ENCODE data around the gene CLTCL1. TPM values are rescaled to one million over a fixed set of nuclear protein-coding genes. Genes with fewer than 3 reads are reported as not detected.
A peak's percentile ranks its signal among the peaks of the same experiment; 100 is the strongest.
"Not testable (repeated sequence)": the region's sequence is repeated elsewhere in the genome, so short reads cannot be mapped to it uniquely, and the experiment has no call there.

The CLTCL1 gene
- total and polyA plus RNA-seq, 2 experiments from 2014 or later: 6.6 to 15.1 TPM

DNA sequence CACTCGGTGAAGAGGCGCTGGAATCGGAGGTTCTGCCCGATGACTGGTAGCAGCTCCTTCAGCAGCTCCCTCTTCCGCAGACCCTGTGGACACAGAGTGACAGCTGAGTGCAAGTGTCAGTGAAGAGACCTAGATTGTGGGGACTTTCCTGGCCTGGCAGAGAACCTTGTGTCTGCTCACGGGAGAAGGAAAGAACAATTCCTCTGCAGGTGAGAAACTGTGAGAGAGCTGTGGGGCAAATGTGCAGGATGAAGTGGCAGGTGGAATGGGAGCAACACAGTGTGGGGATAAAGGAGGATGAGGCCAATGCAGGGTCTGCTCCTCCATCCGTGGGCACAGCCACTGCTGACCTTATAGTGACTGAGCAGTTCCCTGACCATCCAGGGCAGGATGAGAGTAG is 40.0 kb upstream of the CLTCL1 start (continued):
- TF ChIP-seq, protein P1, sequence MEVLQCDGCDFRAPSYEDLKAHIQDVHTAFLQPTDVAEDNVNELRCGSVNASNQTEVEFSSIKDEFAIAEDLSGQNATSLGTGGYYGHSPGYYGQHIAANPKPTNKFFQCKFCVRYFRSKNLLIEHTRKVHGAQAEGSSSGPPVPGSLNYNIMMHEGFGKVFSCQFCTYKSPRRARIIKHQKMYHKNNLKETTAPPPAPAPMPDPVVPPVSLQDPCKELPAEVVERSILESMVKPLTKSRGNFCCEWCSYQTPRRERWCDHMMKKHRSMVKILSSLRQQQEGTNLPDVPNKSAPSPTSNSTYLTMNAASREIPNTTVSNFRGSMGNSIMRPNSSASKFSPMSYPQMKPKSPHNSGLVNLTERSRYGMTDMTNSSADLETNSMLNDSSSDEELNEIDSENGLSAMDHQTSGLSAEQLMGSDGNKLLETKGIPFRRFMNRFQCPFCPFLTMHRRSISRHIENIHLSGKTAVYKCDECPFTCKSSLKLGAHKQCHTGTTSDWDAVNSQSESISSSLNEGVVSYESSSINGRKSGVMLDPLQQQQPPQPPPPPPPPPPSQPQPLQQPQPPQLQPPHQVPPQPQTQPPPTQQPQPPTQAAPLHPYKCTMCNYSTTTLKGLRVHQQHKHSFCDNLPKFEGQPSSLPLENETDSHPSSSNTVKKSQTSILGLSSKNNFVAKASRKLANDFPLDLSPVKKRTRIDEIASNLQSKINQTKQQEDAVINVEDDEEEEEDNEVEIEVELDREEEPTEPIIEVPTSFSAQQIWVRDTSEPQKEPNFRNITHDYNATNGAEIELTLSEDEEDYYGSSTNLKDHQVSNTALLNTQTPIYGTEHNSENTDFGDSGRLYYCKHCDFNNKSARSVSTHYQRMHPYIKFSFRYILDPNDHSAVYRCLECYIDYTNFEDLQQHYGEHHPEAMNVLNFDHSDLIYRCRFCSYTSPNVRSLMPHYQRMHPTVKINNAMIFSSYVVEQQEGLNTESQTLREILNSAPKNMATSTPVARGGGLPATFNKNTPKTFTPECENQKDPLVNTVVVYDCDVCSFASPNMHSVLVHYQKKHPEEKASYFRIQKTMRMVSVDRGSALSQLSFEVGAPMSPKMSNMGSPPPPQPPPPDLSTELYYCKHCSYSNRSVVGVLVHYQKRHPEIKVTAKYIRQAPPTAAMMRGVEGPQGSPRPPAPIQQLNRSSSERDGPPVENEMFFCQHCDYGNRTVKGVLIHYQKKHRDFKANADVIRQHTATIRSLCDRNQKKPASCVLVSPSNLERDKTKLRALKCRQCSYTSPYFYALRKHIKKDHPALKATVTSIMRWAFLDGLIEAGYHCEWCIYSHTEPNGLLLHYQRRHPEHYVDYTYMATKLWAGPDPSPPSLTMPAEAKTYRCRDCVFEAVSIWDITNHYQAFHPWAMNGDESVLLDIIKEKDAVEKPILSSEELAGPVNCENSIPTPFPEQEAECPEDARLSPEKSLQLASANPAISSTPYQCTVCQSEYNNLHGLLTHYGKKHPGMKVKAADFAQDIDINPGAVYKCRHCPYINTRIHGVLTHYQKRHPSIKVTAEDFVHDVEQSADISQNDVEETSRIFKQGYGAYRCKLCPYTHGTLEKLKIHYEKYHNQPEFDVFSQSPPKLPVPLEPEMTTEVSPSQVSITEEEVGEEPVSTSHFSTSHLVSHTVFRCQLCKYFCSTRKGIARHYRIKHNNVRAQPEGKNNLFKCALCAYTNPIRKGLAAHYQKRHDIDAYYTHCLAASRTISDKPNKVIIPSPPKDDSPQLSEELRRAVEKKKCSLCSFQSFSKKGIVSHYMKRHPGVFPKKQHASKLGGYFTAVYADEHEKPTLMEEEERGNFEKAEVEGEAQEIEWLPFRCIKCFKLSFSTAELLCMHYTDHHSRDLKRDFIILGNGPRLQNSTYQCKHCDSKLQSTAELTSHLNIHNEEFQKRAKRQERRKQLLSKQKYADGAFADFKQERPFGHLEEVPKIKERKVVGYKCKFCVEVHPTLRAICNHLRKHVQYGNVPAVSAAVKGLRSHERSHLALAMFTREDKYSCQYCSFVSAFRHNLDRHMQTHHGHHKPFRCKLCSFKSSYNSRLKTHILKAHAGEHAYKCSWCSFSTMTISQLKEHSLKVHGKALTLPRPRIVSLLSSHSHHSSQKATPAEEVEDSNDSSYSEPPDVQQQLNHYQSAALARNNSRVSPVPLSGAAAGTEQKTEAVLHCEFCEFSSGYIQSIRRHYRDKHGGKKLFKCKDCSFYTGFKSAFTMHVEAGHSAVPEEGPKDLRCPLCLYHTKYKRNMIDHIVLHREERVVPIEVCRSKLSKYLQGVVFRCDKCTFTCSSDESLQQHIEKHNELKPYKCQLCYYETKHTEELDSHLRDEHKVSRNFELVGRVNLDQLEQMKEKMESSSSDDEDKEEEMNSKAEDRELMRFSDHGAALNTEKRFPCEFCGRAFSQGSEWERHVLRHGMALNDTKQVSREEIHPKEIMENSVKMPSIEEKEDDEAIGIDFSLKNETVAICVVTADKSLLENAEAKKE (CRISPR knock-in tag; IDR thresholded peaks at IDR 0.05): no peak
- TF ChIP-seq ZNF331 (CRISPR knock-in tag; IDR thresholded peaks at IDR 0.05; ENCODE audit: low read depth): no peak

DNA sequence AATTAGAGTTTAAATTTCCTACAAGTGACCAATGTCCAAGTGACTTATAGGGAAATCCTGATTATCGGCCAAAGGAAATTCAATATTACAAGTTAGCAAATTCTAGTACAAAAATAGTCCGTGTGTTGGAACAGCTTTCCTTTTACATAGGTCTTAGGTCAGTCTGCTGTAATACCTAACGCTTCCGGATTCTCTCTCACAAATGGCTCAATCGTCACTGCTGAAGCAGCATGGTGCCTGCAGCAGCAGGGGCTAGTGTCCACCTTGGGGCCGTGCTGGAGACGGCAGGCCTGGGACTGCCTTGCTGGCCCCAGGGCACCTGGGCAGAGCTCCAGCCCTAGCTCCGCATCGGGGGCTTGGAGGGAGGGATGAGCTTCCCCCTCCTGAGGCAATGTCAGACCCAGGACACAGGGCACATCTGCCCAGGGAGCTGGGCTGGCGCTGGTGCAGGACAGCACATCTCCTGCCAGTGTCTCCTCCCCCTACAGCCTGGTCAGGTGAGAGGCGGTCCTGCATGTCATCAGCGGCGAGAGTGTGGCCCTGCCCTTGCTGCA is 39.4 kb upstream of the CLTCL1 start:
- Histone ChIP-seq H3K4me2 (no peak overlapping the region), H3K4me3 (no peak overlapping the region), H3K36me3 (ENCODE audit: insufficient read depth) (peaks cover 19% of the 10 kb centered on the region), H3F3A (replicated peaks; ENCODE audit: low read depth) (no peaks in the 10 kb centered on the region), H3K27me3 (ENCODE audit: insufficient read depth) (no peaks in the 10 kb centered on the region), H2AFZ (no peak overlapping the region), H3K9me2 (ENCODE audit: insufficient read depth) (no peaks in the 10 kb centered on the region), H3K79me2 (replicated peaks; ENCODE audit: insufficient read depth) (no peaks in the 10 kb centered on the region), H4K20me1 (replicated peaks; ENCODE audit: insufficient read depth) (no peaks in the 10 kb centered on the region), H3K27ac (ENCODE audit: low read depth) (no peak overlapping the region), H3K4me1 (ENCODE audit: insufficient read depth) (no peaks in the 10 kb centered on the region)
- no peak for TF ChIP-seq JUNB (IDR thresholded peaks at IDR 0.05; ENCODE audit: unreplicated experiment)
- TF ChIP-seq, protein P2, sequence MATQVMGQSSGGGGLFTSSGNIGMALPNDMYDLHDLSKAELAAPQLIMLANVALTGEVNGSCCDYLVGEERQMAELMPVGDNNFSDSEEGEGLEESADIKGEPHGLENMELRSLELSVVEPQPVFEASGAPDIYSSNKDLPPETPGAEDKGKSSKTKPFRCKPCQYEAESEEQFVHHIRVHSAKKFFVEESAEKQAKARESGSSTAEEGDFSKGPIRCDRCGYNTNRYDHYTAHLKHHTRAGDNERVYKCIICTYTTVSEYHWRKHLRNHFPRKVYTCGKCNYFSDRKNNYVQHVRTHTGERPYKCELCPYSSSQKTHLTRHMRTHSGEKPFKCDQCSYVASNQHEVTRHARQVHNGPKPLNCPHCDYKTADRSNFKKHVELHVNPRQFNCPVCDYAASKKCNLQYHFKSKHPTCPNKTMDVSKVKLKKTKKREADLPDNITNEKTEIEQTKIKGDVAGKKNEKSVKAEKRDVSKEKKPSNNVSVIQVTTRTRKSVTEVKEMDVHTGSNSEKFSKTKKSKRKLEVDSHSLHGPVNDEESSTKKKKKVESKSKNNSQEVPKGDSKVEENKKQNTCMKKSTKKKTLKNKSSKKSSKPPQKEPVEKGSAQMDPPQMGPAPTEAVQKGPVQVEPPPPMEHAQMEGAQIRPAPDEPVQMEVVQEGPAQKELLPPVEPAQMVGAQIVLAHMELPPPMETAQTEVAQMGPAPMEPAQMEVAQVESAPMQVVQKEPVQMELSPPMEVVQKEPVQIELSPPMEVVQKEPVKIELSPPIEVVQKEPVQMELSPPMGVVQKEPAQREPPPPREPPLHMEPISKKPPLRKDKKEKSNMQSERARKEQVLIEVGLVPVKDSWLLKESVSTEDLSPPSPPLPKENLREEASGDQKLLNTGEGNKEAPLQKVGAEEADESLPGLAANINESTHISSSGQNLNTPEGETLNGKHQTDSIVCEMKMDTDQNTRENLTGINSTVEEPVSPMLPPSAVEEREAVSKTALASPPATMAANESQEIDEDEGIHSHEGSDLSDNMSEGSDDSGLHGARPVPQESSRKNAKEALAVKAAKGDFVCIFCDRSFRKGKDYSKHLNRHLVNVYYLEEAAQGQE (IDR thresholded peaks at IDR 0.05; ENCODE audit: unreplicated experiment): no peak
- TF ChIP-seq STAT1 (IDR thresholded peaks at IDR 0.05; ENCODE audit: unreplicated experiment): no peak
- no peak for TF ChIP-seq CREB1 (CRISPR knock-in tag; IDR thresholded peaks at IDR 0.05; ENCODE audit: low read depth)
- no peak for TF ChIP-seq ZNF114 (CRISPR knock-in tag; IDR thresholded peaks at IDR 0.05)
- TF ChIP-seq EZH2 (IDR thresholded peaks at IDR 0.05; ENCODE audit: low read depth, unreplicated experiment): no peak
- Mint-ChIP-seq H3K27ac (no peak overlapping the region), H3K9me3 (peaks cover 27% of the 10 kb centered on the region), H3K36me3 (ENCODE audit: low read depth) (peaks cover 73% of the 10 kb centered on the region), H3K4me1 (no peaks in the 10 kb centered on the region), H3K27me3 (ENCODE audit: insufficient read depth, low read depth, poor library complexity) (peaks cover 7% of the 10 kb centered on the region), H3K4me3 (no peak overlapping the region)
- DNase-seq (ENCODE audit: low spot score) (no peak), ATAC-seq (peak; percentile 38; the same call in 2 of the 3 replicates)

DNA sequence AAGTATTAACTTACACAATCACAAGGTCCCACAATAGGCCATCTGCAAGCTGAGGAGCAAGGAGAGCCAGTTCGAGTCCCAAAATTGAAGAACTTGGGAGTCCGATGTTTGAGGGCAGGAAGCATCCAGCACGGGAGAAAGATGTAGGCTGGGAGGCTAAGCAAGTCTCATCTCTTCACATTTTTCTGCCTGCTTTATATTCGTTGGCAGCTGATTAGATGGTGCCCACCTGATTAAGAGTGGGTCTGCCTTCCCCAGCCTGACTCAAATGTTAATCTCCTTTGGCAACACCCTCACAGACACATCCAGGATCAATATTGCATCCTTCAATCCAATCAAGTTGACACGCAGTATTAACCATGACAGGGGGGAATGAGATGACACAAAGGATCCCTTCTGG is 38.7 kb upstream of the CLTCL1 start:
- peaks cover 19% of the 10 kb centered on the region for H3K36me3 ChIP-seq (ENCODE audit: insufficient read depth)
- H3K9me3 Mint-ChIP-seq: peaks cover 27% of the 10 kb centered on the region
- peaks cover 67% of the 10 kb centered on the region for H3K36me3 Mint-ChIP-seq (ENCODE audit: low read depth)
- not testable (repeated sequence) for H3K27me3 Mint-ChIP-seq (ENCODE audit: insufficient read depth, low read depth, poor library complexity); H3K27ac Mint-ChIP-seq; H3K79me2 ChIP-seq (replicated peaks; ENCODE audit: insufficient read depth); H3K4me3 Mint-ChIP-seq; H3K4me1 ChIP-seq (ENCODE audit: insufficient read depth); H3K4me3 ChIP-seq; H3K9me2 ChIP-seq (ENCODE audit: insufficient read depth); DNase-seq (ENCODE audit: low spot score); H3F3A ChIP-seq (replicated peaks; ENCODE audit: low read depth); H2AFZ ChIP-seq; H3K27me3 ChIP-seq (ENCODE audit: insufficient read depth); H3K4me1 Mint-ChIP-seq; H4K20me1 ChIP-seq (replicated peaks; ENCODE audit: insufficient read depth); H3K4me2 ChIP-seq; H3K27ac ChIP-seq (ENCODE audit: low read depth); ATAC-seq

Measured in GM23338 (cell line).